Measurements from ENCODE around the gene RAN. TPM values are rescaled to one million over a fixed set of nuclear protein-coding genes. Genes with fewer than 3 reads are reported as not detected.

The RAN gene
- total RNA-seq, 3 donors from 2014 or later: 258 to 389 (median 306) TPM

- TF ChIP-seq CTCF (IDR thresholded peaks at IDR 0.05): no peak
- intact Hi-C loops (cut with DNase I, micrococcal nuclease): no loop called here
- DNase-seq: no peak
- ATAC-seq: no peak
- no peaks in the 10 kb centered on the region for H3K4me1 ChIP-seq (ENCODE audit: low read depth)
- no peaks in the 10 kb centered on the region for H3K36me3 ChIP-seq (ENCODE audit: low read depth)
- no peak overlapping the region for H3K4me3 ChIP-seq
- no peaks in the 10 kb centered on the region for H3K9me3 ChIP-seq
Measured at GRCh38 chr12:130863298-130863697, 8.6 kb upstream of the RAN start.

- ATAC-seq: no peak
- H3K9me3 ChIP-seq: no peaks in the 10 kb centered on the region
- no peaks in the 10 kb centered on the region for H3K36me3 ChIP-seq (ENCODE audit: low read depth)
- H3K4me1 ChIP-seq (ENCODE audit: low read depth): peaks cover 8% of the 10 kb centered on the region
- DNase-seq: no peak
- TF ChIP-seq CTCF (IDR thresholded peaks at IDR 0.05): no peak
- no peak overlapping the region for H3K4me3 ChIP-seq
- intact Hi-C loops (cut with DNase I, micrococcal nuclease): no loop called here
Measured at GRCh38 chr12:130868412-130868811, 3.5 kb upstream of the RAN start.

GRCh38 chr12:130870442-130871285 is 1.2 kb upstream of the RAN start:
- intact Hi-C loops (cut with DNase I, micrococcal nuclease): no loop called here
- no peak overlapping the region for H3K4me3 ChIP-seq
- ATAC-seq: peak; percentile 44
- peaks cover 5% of the 10 kb centered on the region for H3K36me3 ChIP-seq (ENCODE audit: low read depth)
- no peaks in the 10 kb centered on the region for H3K9me3 ChIP-seq
- DNase-seq: peak; percentile 48 to 72 (median 56)
- peak; percentile 15 for TF ChIP-seq CTCF (IDR thresholded peaks at IDR 0.05)
- peaks cover 13% of the 10 kb centered on the region for H3K4me1 ChIP-seq (ENCODE audit: low read depth)

GRCh38 chr12:130872179-130873096 is 572 bp downstream of the RAN start:
- no peak for TF ChIP-seq CTCF (IDR thresholded peaks at IDR 0.05)
- intact Hi-C loops (cut with DNase I, micrococcal nuclease): no loop called here
- DNase-seq: peak in 2 of 3 donors; percentile 40 to 67
- ATAC-seq: peak; percentile 58
- Histone ChIP-seq H3K4me3 (peak overlapping the region; percentile 76), H3K9me3 (no peaks in the 10 kb centered on the region), H3K4me1 (ENCODE audit: low read depth) (peaks cover 13% of the 10 kb centered on the region), H3K36me3 (ENCODE audit: low read depth) (peaks cover 5% of the 10 kb centered on the region)

GRCh38 chr12:130873106-130873795 is 1.4 kb downstream of the RAN start:
- no peak for TF ChIP-seq CTCF (IDR thresholded peaks at IDR 0.05)
- Histone ChIP-seq H3K4me1 (ENCODE audit: low read depth) (peaks cover 13% of the 10 kb centered on the region), H3K9me3 (no peaks in the 10 kb centered on the region), H3K36me3 (ENCODE audit: low read depth) (peaks cover 5% of the 10 kb centered on the region), H3K4me3 (no peak overlapping the region)
- intact Hi-C loops (cut with DNase I, micrococcal nuclease): no loop called here
- ATAC-seq (no peak), DNase-seq (no peak)
